NCI-H146 treated with DMSO at 0.1 percent for 48 hours (cell line): ENCODE measurements around the gene CAPN11.

Source experiments
- DNase-seq: peaks from one replicate; lab custom pipeline; 2025; ENCODE audit not compliant: unreplicated experiment; lab: John Stamatoyannopoulos, UW

CAPN11 gene

GRCh38 chr6:44152533-44152932, 6.1 kb upstream of the CAPN11 start:
- no peak for DNase-seq

GRCh38 chr6:44154067-44154466, 4.6 kb upstream of the CAPN11 start:
- no peak for DNase-seq

GRCh38 chr6:44156494-44157151, 2.0 kb upstream of the CAPN11 start:
- DNase-seq: no peak

- DNase-seq: no peak
Measured at GRCh38 chr6:44157152-44157521, 1.5 kb upstream of the CAPN11 start.

GRCh38 chr6:44161997-44162338, 3.3 kb downstream of the CAPN11 start:
- no peak for DNase-seq

GRCh38 chr6:44162876-44163625, 4.4 kb downstream of the CAPN11 start:
- no peak for DNase-seq

GRCh38 chr6:44166116-44166515, 7.5 kb downstream of the CAPN11 start:
- DNase-seq: no peak

- DNase-seq: no peak
Measured at GRCh38 chr6:44166591-44167184, 8.1 kb downstream of the CAPN11 start.

GRCh38 chr6:44167567-44167966, 8.9 kb downstream of the CAPN11 start:
- DNase-seq: no peak

GRCh38 chr6:44169154-44169553, 10.5 kb downstream of the CAPN11 start:
- DNase-seq: no peak

GRCh38 chr6:44169886-44170570, 11.4 kb downstream of the CAPN11 start:
- no peak for DNase-seq

GRCh38 chr6:44171899-44172546, 13.4 kb downstream of the CAPN11 start:
- no peak for DNase-seq

GRCh38 chr6:44172731-44173500, 14.3 kb downstream of the CAPN11 start:
- DNase-seq: peak; percentile 82

GRCh38 chr6:44176130-44176761, 17.6 kb downstream of the CAPN11 start:
- no peak for DNase-seq

GRCh38 chr6:44176762-44177509, 18.3 kb downstream of the CAPN11 start:
- DNase-seq: peak; percentile 91

- no peak for DNase-seq
Measured at GRCh38 chr6:44177691-44178423, 19.2 kb downstream of the CAPN11 start.

GRCh38 chr6:44178424-44179071, 19.9 kb downstream of the CAPN11 start:
- DNase-seq: no peak

- DNase-seq: no peak
Measured at GRCh38 chr6:44179072-44179536, 20.5 kb downstream of the CAPN11 start.
